B cell (primary cell): ENCODE measurements around the gene NOC2L. TPM values are rescaled to one million over a fixed set of nuclear protein-coding genes. Genes with fewer than 3 reads are reported as not detected.
"Not testable (repeated sequence)": the region's sequence is repeated elsewhere in the genome, so short reads cannot be mapped to it uniquely, and the experiment has no call there.

Experiments
- ATAC-seq: fragments of 200-7000 bp; cut with Tn5 transposase; one replicate; pipeline ENCODE4 v1.10.0; 2021; ENCODE audit warnings: low read depth, mild to moderate bottlenecking, moderate number of reproducible peaks, moderate library complexity
- CTCF ChIA-PET: fragments of 350-600 bp; sonication (Branson Sonifier 250); formaldehyde crosslinking; loops from one replicate; lab custom pipeline; 2021; ENCODE audit warnings: antibody characterized with exemption, inconsistent platforms; lab: Charles Lee
- POLR2A ChIA-PET: fragments of 350-600 bp; sonication (Branson Sonifier 250); formaldehyde crosslinking; loops from one replicate; lab custom pipeline; 2021; ENCODE audit warnings: antibody characterized with exemption; lab: Charles Lee
- DNase-seq: peaks from one replicate; pipeline ENCODE4 v3.0.0; 2013
- H2AFZ ChIP-seq: 2 replicates; pipeline ENCODE4 v1.6.1; 2012; ENCODE audit warnings: mild to moderate bottlenecking, low read depth, low read length; ENCODE audit not compliant: insufficient read depth, poor library complexity, severe bottlenecking
- H3K27ac ChIP-seq, 2 donors: 1 replicate in 1 of 2; 2 replicates in 1 of 2; pipeline ENCODE4 v1.5.1; 2012 to 2013; ENCODE audit warnings: low read length in 2 of 2, mild to moderate bottlenecking in 2 of 2, moderate library complexity in 1 of 2
- H3K27me3 ChIP-seq, 4 experiments: fragments of 200-600 bp in 1 of 4; sonication (generic) in 1 of 4; replicated peaks in 1 of 4; 1 replicate in 2 of 4; 2 replicates in 2 of 4; pipeline versions ENCODE4 v1.6.1 to v1.7.0; 2013 to 2016; ENCODE audit warnings: low read length in 3 of 4, mild to moderate bottlenecking in 2 of 4, mixed read lengths in 1 of 4, moderate library complexity in 1 of 4; ENCODE audit not compliant: insufficient read depth in 4 of 4, control insufficient read depth in 3 of 4; ENCODE audit errors: control extremely low read depth in 1 of 4
- H3K36me3 ChIP-seq, 2 experiments: replicated peaks in 1 of 2; 1 replicate in 1 of 2; 2 replicates in 1 of 2; pipeline versions ENCODE4 v1.6.1 to v1.7.1; 2013; ENCODE audit warnings: low read length in 1 of 2; ENCODE audit not compliant: insufficient read depth in 2 of 2, control insufficient read depth in 1 of 2; ENCODE audit errors: control extremely low read depth in 1 of 2, extremely low read depth in 1 of 2
- H3K4me1 ChIP-seq, 2 donors: fragments of 200-600 bp in 1 of 2; sonication (generic) in 1 of 2; 1 replicate in 1 of 2; 2 replicates in 1 of 2; pipeline versions ENCODE4 v1.5.1 to v1.6.1; 2013 to 2017; ENCODE audit warnings: low read length in 2 of 2; ENCODE audit not compliant: control insufficient read depth in 2 of 2, insufficient read depth in 2 of 2
- H3K4me2 ChIP-seq: replicated peaks from 2 replicates; pipeline ENCODE3; 2012; ENCODE audit warnings: mild to moderate bottlenecking, low read depth, low read length; ENCODE audit not compliant: poor library complexity, severe bottlenecking
- H3K4me3 ChIP-seq, 5 experiments: fragments of 200-600 bp in 1 of 5; sonication (generic) in 1 of 5; 1 replicate in 3 of 5; 2 replicates in 2 of 5; pipeline versions ENCODE4 v1.5.1 to v1.7.0; 2011 to 2016; ENCODE audit warnings: low read length in 4 of 5, mild to moderate bottlenecking in 4 of 5, low read depth in 2 of 5, control low read depth in 1 of 5, moderate library complexity in 1 of 5; ENCODE audit not compliant: insufficient read depth in 1 of 5; ENCODE audit errors: control extremely low read depth in 1 of 5, extremely low read depth in 1 of 5
- H3K79me2 ChIP-seq: fragments of 200-600 bp; sonication (generic); one replicate; pipeline ENCODE4 v1.6.0; 2016; ENCODE audit warnings: low read length; ENCODE audit not compliant: control insufficient read depth, insufficient read depth
- H3K9ac ChIP-seq: fragments of 200-600 bp; sonication (generic); 2 replicates; pipeline ENCODE4 v1.6.1; 2017; ENCODE audit warnings: mild to moderate bottlenecking, low read length, moderate library complexity
- H3K9me3 ChIP-seq, 3 donors: one replicate each; pipeline versions ENCODE4 v1.6.1 to v1.7.1; 2013; ENCODE audit warnings: low read length in 2 of 3; ENCODE audit not compliant: control insufficient read depth in 2 of 3, insufficient read depth in 1 of 3; ENCODE audit errors: control extremely low read depth in 1 of 3
- H4K20me1 ChIP-seq: 2 replicates; pipeline ENCODE4 v1.6.0; 2012; ENCODE audit warnings: mild to moderate bottlenecking, low read length; ENCODE audit not compliant: insufficient read depth, control insufficient read depth, poor library complexity, severe bottlenecking
- H3K27ac Mint-ChIP-seq: one replicate; pipeline ENCODE4 v1.8.0; 2021; ENCODE audit warnings: mixed read lengths
- H3K27me3 Mint-ChIP-seq: one replicate; pipeline ENCODE4 v1.8.0; 2021; ENCODE audit warnings: mixed read lengths
- H3K4me1 Mint-ChIP-seq: one replicate; pipeline ENCODE4 v1.8.0; 2021; ENCODE audit warnings: mixed read lengths
- H3K4me3 Mint-ChIP-seq: one replicate; pipeline ENCODE4 v1.8.0; 2021; ENCODE audit warnings: mixed read lengths
- H3K9me3 Mint-ChIP-seq: one replicate; pipeline ENCODE4 v1.8.0; 2022; ENCODE audit warnings: mixed read lengths; ENCODE audit not compliant: insufficient read depth
- EZH2 ChIP-seq: IDR thresholded peaks from 2 replicates; pipeline ENCODE4 v1.6.1; 2012; ENCODE audit warnings: borderline replicate concordance, low read depth, mild to moderate bottlenecking, moderate library complexity, low read length; ENCODE audit not compliant: insufficient read depth, poor library complexity, severe bottlenecking
- whole genome bisulfite sequencing: methylation state at CpG from one replicate; pipeline ENCODE4 v1.1.5; 2013; ENCODE audit warnings: missing lambda C conversion rate; ENCODE audit not compliant: insufficient coverage; 5-methylcytosine and 5-hydroxymethylcytosine counted together
- intact Hi-C: fragments of 100-400 bp; cut with micrococcal nuclease; formaldehyde crosslinking; loops from one replicate; pipeline ENCODE4 v1.10.0; 2022
- polyA plus RNA-seq: library from polyadenylated mRNA; depleted of rRNA; stranded (reverse); fragments of >200 nt; gene quantifications from 2 replicates; pipeline ENCODE4 v1.2.3, GENCODE V29; 2012
- total RNA-seq, 2 donors: library from RNA; stranded (reverse); fragments of 120-200 nt in 1 of 2; gene quantifications; 1 replicate in 1 of 2; 2 replicates in 1 of 2; pipeline versions ENCODE4 v1.2.3 to v1.2.4, GENCODE V29; 2013 to 2022
- TF ChIP-seq, protein P1 (sequence below): fragments of 200-600 bp; IDR thresholded peaks from one replicate; pipeline ENCODE4 v1.8.0; 2022; ENCODE audit warnings: antibody characterized with exemption, mild to moderate bottlenecking

Gene NOC2L
- total and polyA plus RNA-seq, 2 donors (not counting 1 experiment from before 2014, with no cell fraction given) = 48.0 to 64.1 TPM

DNA sequence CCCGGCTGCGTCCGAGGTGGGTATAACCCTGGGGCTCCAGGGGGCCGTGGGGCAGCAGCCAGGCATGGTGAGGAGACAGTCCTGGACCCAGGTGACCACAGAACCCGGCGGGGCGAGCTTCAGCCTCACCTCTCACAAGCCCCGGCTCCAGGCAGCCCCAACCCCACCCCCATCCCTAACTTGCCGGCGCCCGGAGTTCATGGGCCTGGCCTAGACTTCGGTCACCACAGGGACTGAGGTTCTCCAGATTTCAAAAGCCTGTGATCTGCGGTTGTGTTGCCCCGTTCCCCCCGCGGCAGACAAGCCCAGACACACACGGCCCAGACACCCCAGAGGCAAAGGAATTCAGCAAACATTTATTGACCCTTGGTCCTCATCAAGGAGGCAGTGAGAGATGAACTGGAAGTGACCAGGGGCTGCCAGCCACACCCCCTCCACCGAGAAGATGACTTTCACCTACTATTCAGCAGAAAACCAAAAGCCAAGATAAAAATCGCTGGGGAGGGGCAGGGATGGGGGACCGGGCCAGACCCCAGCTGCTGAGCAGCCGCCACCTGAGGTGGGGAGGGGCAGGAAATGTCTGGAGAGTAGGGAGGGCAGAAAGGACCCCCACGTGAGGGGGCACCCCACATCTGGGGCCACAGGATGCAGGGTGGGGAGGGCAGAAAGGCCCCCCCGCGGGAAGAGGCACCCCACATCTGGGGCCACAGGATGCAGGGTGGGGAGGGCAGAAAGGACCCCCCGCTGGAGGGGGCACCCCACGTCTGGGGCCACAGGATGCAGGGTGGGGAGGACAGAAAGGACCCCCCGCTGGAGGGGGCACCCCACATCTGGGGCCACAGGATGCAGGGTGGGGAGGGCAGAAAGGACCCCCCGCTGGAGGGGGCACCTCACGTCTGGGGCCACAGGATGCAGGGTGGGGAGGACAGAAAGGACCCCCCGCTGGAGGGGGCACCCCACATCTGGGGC is 36.9 kb upstream of the NOC2L start:
- TF ChIP-seq, protein P1, sequence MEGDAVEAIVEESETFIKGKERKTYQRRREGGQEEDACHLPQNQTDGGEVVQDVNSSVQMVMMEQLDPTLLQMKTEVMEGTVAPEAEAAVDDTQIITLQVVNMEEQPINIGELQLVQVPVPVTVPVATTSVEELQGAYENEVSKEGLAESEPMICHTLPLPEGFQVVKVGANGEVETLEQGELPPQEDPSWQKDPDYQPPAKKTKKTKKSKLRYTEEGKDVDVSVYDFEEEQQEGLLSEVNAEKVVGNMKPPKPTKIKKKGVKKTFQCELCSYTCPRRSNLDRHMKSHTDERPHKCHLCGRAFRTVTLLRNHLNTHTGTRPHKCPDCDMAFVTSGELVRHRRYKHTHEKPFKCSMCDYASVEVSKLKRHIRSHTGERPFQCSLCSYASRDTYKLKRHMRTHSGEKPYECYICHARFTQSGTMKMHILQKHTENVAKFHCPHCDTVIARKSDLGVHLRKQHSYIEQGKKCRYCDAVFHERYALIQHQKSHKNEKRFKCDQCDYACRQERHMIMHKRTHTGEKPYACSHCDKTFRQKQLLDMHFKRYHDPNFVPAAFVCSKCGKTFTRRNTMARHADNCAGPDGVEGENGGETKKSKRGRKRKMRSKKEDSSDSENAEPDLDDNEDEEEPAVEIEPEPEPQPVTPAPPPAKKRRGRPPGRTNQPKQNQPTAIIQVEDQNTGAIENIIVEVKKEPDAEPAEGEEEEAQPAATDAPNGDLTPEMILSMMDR = no peak
- TF ChIP-seq EZH2 = no peak
- no peak overlapping the region for H3K4me3 ChIP-seq
- peaks cover 0 to 33% (median 3%) of the 10 kb centered on the region in 3 donors for H3K9me3 ChIP-seq
- H3K9ac ChIP-seq = no peak overlapping the region
- H3K4me1 Mint-ChIP-seq = peaks cover 10% of the 10 kb centered on the region
- ChIA-PET CTCF (interaction anchor here (1.5 kb wide), 1 partner anchor 11 kb away, joined by 6 read pairs; no protein-coding TSS in a partner anchor), POLR2A (no interaction called here)
- WGBS = 37% methylated on average over 18 of the region's 30 CpGs
- H3K9me3 Mint-ChIP-seq = no peaks in the 10 kb centered on the region
- intact Hi-C loops = no loop called here
- peaks cover 0 to 61% (median 18%) of the 10 kb centered on the region in 4 experiments for H3K27me3 ChIP-seq
- H3K27me3 Mint-ChIP-seq = peaks cover 32% of the 10 kb centered on the region
- ATAC-seq (no peak), DNase-seq (no peak)
- no peak overlapping the region for H3K4me3 Mint-ChIP-seq
- no peak overlapping the region for H3K27ac ChIP-seq
- H3K4me1 ChIP-seq = peaks cover 22 to 29% of the 10 kb centered on the region in 2 donors
- no peak overlapping the region for H3K27ac Mint-ChIP-seq
- H2AFZ ChIP-seq = no peak overlapping the region
- no peaks in the 10 kb centered on the region for H3K36me3 ChIP-seq
- no peaks in the 10 kb centered on the region for H3K79me2 ChIP-seq
- H3K4me2 ChIP-seq = no peak overlapping the region
- no peaks in the 10 kb centered on the region for H4K20me1 ChIP-seq

DNA sequence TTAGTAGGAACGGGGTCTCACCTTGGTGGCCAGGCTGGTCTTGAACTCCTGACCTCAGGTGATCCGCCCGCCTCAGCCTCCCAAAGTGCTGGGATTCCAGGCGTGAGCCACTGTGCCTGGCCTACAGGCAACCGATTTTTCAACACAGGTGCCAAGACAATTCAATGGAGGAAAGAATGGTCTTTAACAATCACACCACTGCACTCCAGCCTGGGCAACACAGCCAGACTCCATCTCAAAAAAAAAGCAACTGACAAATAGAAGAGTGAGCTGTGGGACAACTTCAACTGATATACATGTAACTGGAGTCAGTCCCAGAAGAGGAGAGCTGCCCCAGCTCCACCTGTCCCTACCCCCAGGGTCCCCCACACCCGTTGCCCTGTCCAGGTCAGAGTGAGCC is 35.5 kb upstream of the NOC2L start:
- Histone ChIP-seq H3K9me3 (peaks cover 0 to 28% (median 3%) of the 10 kb centered on the region in 3 donors), H3K4me1 (peaks cover 14 to 18% of the 10 kb centered on the region in 2 donors), H3K27me3 (peaks cover 0 to 52% (median 15%) of the 10 kb centered on the region in 4 experiments)
- DNase-seq, H3K4me3 Mint-ChIP-seq, H3K27ac Mint-ChIP-seq, H3K9me3 Mint-ChIP-seq, H3K36me3 ChIP-seq, H3K9ac ChIP-seq, H4K20me1 ChIP-seq, H2AFZ ChIP-seq, H3K27ac ChIP-seq, H3K4me3 ChIP-seq, POLR2A ChIA-PET, ATAC-seq, H3K4me2 ChIP-seq, intact Hi-C loops, H3K79me2 ChIP-seq, H3K4me1 Mint-ChIP-seq: not testable (repeated sequence)
- CTCF ChIA-PET = interaction anchor here (2.4 kb wide), 1 partner anchor 10 kb away, joined by 9 read pairs; no protein-coding TSS in a partner anchor
- H3K27me3 Mint-ChIP-seq = peaks cover 35% of the 10 kb centered on the region
- 81% methylated on average over 4 of the region's 6 CpGs for WGBS
